DMS 273 (cell line): ENCODE data around the gene CFAP251.

Source experiments
- DNase-seq: peaks from one replicate; lab custom pipeline; 2025; ENCODE audit not compliant: unreplicated experiment; lab: John Stamatoyannopoulos, UW

The CFAP251 gene

DNA sequence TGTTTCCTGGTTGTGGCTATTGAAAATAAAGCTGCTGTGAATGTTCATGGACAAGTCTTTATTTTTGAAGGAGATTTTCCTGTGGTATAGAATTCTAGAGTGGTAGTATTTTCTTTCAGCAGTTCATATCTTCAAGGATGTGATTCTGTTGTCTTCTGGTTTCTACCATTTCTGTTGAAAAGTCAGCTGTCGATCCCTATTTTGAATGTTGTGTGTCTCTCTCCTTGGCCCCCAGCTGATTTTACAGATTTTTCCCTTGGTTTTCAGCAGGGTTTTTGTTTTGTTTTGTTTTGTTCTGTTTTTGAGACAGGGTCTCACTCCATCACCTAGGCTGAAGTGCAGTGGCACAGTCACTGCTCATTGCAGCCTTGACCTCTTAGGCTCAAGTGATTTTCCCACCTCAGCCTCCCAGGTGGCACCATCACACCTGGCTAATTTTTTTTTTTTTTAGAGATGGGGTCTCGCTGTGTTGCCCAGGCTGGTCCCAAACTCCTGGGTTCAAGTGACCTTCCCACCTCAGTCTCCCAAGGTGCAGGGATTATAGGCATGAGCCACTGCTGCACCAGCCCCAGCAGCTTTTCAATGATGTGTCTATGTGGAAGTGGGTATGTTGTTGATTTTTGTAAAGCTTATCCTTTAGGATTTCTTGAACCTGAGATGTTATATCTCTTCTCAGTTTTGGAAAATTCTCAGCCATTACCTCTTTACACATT lies 28.1 kb downstream of the CFAP251 start:
- no peak for DNase-seq

DNA sequence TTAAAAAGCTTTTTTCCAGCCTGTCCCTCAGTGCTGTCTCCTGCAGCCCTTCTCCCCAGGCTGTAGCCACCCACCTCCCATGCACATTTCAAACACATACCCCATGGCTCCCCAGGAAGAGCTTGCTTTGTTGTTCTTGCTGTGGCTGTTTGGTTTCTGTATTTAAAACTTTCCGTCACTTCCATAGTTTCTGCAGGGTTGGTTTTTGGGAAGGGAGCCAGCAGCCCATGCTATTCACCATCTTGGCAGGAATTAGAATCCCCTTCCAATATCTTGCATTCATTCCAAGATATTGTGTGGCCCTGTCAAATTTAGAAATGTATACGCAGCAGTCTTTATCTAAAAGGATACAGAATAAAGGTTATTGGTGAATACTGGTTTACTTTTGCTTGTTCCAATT lies 29.6 kb downstream of the CFAP251 start:
- no peak for DNase-seq

DNA sequence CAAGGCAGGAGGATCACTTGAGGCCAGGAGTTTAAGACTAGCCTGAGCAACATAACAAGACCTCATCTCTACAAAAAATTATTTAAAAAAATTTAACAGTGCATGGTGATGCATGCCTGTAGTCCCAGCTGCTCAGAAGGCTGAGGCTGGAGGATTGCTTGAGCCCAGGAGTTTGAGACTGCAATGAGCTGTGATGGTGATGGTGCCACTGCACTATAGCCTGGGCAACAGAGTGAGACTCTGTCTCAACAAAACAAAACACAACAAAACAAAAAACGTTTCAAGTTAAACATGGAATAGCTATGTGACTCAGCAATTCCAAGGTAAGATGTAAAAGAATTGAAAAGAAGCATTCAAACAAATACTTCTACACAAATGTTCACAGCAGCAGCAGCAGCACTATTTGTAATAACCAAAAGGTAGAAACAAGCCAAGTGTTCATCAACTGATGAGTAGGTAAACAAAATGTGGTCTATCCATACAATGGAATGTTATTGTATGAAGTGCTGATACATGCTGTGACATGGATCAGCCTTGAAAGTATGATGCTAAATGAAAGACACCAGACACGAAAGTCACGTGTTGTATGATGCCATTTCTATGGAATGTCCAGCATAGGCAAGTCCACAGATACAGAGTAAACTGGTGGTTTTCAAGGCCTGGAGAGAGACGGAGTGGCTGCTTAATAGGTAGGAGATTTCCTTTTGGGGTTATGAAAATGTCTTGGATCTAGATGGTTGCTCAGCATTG lies 31.4 kb downstream of the CFAP251 start:
- DNase-seq, result no peak

DNA sequence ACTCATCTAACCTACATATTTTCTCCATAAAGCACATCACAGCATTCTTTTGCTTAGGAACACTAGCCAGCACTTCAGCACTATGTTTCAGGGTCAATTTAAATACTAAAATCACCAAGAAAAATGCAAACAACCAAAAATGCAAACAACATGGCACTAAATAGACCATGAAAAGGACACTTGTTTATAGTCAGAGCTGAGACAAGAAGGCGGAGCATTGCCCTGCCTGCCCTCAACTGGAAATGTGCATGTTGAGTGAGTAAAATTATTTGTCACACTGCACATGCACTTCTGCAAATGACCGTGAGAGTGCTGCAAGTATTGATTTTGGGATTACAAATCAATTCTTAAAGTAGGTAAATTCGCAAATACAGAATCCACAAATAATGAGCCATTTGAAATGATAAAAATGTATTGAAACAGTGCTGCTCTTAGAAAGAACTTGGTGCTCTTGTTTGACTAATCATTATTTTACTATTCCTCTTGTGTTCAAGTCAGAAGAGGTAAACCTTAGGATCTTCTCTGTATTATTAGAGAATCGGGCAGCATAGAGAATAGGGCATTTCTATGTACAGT lies 34.8 kb downstream of the CFAP251 start:
- no peak for DNase-seq

DNA sequence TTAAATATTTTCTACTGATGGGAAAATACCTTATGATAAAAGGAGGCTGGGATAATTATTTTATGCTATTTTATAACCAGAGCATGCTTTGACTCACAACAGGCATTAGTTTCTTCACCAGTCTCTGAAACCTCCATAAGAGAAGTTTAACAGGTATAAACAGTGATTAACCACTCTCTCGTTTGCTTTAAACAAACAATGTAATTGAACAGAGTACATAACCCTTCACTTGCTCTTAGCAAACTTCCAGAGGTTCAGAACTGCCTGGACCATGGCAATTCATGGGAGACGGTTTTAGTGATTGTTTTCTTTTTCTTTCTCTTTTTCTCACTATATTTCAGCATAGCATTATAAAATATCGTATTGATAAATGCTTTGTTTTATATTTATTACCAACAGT lies 35.3 kb downstream of the CFAP251 start:
- DNase-seq, result no peak

DNA sequence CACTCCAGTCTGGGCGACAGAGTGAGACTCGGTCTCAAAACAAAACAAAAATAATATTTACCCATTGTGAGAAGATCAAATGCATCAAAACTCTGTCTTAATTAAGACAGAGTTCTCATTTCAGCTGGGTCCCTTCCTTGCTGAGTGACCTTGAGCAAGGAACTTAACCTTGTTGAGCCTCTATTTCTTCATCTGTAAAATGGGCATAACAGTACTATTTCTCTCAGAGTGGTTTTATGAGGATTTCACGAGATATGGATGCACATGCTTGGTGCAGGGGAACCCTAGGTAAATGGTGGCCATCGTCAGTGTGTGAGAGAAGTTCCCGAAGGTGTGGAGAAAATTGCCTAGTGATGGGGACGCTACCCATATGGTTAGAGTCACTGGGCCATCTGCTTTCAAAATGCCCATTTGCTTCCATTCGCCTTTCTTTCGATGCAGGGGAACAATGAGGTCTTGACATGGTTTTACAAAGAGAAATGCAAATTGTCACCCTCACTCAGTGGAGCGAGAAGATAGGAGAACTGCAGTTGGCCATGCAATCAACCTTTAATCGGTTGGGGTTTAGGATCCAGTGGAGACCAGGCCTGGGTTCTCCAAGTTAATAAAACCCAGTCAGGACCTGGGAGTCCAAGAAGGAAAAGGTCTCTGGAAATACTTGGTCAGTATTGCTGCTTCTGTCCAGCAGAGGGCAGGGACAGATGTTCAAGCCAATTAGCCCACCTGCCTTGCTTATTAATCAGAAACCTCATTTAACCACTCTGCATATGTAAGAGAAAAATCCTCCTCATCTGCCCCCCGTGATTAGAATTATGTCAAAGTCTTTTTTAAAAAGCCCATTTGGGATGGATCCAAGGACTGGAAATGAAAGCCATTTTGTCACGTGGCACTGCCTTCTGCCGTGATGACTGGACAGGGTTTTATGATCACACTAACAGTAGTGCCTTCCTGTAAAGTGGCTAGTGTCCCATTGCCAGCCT lies 37.2 kb downstream of the CFAP251 start:
- peak; percentile 42 for DNase-seq

DNA sequence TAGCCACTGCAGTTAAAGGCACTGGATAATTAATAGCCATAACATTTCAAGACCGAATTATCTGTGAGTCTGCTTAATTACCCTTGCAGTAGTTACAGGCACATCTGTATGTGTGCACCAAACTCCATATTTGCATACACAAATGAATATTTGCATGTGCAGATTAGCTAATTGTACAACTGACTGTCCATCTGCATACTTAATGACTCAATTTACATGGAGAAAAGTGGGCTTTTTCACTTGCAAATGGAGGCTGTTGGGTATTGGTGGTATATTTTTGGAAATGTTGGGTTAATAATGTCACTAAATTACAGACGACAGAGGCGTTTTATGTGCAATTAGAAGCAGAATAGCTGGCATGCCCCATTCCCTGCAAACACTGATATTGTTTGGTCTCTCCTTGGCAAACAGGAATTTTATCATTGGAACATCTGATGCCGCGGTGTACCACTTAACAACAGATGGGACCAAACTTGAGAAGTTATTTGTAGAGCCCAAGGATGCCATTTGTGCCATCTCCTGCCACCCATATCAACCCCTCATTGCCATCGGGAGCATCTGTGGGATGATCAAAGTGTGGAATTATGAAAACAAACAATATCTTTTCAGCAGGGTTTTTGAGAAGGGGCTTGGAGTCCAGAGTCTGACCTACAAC lies 39.6 kb downstream of the CFAP251 start:
- no peak for DNase-seq

DNA sequence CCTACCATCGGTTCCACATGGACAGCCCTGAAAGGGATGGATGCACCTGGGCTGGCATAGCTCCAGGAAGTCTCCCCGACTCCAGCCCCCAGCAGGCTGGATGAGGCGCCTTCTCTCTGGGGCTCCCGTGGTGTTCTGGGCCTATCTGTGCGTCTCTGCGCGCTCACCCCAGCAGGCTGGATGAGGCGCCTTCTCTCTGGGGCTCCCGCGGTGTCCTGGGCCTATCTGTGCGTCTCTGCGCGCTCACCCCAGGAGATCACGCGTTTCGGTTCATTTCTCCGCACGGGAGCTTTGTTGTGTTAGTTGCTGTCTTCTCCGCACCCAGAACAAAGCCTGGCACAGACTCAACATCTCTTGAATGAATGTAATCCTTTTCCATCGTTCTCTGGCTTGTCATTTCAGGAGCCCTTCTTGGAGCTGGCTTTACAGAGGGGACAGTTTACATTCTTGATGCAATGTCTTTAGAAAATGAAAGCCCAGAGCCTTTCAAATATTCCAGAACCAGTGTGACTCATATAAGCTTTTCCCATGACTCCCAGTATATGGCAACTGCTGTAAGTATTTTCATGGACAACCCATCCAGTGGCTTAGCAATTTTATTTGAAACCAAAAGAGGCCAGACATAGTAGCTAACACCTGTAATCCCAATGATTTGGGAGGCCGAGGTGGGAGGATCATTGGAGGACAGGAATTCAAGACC lies 40.3 kb downstream of the CFAP251 start:
- no peak for DNase-seq

DNA sequence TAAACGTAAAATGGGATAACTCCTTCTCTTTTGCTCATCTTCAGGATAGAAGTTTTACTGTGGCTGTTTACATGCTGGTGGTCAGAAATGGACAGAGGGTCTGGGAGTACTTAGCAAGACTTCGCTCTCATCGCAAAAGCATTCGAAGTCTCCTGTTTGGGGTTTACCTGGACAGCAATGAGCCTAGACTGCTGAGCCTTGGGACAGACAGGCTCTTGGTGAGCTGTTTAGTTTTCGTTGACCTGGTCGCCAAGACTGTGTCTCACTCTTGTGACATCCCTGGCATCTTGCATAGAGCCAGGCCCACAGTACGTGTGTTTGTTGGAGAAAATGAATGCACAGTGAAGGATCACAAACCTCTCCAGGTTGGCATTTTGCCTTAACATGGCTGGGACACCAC lies 42.1 kb downstream of the CFAP251 start:
- DNase-seq, result no peak

DNA sequence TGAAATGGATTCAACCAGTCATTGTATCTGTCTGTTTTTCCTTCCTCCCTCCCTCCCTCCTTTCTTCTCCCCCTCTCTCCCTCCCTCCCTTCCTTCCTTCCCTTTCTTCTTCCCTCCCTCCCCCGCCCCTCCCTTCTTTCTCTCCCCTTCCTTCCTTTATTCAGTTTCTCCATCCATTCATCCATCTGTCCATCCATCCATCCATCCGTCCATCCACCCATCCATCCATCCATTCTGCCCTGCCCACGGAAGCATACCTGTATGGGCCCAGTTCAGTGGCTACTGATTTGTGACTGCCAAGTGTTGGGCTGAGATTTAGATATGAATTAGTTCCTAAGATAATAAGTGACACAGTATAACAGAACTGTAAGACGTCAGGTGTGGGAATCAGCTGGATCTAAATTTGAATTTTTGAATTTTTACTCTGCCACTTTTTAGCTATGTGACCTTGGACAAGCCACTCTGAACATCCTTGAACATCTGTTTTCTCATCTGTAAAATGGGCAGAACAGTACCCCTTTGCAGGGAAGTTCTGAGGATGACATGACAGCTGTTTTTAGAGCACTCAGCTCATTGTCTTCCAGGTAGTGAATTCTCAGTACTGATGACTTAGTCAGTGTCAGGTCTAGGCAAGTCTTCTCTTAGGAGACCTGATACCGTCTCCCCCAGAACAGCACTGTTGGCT lies 42.9 kb downstream of the CFAP251 start:
- DNase-seq, result no peak

DNA sequence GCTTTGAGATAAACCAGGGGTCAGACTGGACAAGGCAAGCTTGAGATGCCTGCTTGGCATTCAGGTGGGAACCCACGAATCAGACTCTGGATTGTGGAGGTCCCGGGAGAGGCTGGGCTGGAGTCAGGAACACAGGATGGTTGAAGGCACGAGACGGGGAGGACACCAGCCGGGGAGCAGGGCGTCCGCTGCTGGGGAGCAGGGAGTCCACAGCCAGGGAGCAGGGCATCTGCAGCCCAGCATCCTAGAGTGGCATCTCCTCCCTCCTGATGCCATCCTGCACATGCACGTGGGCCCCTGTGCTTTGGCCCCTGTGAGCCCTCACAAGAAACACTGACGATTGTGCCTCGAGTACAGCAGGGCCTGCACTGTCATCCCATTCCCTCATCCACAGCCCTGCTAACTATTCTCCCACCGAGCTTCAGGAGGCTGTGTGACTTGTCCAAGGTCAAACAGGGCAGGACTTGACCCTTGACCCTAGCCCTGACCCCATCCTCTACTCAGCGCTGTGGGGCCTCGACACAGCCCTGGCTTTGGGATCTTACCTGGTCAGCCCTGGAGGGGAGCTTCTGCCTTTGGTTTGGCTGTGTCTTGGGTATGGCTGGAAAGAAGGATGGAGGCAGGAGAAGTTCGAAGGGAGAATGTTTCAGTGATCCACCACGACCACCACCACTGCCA lies 45.1 kb downstream of the CFAP251 start:
- DNase-seq, result no peak

DNA sequence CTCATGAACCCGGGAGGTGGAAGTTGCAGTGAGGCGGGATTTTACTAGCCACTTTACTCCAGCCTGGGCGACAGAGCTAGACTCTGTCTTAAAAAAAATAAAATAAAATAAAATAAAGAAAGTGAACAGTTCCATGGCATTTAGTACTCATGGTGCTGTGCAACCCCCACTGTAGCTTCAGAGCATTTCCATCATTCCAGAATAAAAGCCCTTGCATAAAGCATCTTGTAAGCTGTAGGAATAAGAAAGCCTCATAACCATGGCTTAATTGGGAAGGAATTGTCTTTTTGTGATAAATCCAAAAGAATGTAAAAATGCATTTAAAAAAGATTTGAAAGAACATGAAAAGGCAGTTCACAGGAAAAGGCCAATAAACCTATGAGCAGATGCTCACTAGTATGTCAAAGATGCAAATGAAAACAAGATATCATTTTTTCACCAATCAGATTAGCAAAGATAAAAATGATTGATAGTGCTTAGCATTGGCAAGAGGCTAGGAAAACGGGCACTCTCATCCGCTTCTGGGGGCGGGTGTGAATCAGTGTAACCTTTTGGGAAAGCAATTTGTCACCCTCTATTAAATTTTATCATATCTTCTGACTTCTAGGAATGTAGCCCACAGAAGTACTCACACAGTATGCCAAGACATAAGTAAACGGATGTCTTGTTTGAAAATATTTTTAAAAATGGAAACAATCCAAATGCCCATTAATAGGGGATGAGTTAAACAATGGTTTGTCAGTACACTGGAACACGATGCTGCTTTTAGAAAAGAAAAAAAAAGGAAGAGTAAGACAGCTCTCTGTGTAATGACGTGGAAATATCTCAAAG lies 46.6 kb downstream of the CFAP251 start:
- DNase-seq, result no peak

DNA sequence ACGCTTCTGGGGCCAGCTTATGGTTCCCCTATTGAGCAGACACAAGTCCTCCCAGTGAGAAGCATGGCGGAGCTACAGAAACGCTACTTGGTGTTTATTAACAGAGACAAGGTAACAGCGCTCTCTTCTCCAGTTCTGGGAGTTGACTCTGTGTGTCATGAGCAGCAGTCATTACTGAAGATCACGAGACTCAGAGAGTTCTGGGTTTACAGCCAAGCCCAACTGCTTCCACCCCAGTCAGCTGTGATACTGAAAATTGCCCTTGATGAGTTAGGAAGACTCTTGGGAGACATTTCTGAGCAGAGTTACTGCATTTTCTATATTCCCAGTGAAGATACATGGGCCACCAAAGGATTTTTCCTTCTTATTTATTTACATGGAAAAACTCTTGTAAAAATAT lies 48.6 kb downstream of the CFAP251 start:
- no peak for DNase-seq

DNA sequence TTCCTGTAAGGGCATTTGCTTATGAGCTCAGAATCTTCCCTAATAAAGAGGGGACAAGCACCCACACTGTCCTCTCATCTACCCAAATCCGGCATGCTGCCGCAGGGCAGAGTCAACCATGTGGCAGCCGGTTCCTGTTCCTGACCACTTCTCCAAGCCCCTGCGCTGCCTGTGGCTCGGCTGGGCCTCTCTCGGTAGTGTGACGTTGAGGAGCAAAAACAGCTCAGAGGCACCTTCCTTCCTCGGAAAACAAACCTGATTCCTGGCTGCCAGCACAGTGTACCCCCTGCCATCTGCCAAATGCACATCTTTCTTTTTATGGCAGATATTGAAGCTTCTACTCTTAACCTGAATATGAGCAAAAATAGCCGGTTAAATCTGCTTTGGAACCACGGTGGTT lies 50.5 kb downstream of the CFAP251 start:
- no peak for DNase-seq

DNA sequence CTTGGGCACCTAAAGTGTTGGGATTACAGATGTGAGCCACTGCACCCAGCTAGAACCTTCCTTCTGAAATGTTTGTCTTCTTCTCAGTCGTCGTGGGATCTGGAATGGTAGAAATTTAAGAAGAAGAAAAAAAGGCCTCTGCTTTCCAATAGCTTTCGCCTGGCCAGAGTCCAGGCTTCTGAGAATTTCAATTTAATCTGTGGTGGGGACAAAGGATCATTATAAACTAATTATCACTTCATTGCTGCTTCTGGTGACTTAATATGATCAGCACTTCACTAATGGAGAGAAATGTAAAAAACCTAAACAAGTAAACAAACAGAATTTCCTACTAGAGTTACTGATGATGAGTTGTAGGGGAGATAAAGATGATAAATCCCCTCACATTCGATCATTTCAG lies 51.3 kb downstream of the CFAP251 start:
- DNase-seq, result no peak

DNA sequence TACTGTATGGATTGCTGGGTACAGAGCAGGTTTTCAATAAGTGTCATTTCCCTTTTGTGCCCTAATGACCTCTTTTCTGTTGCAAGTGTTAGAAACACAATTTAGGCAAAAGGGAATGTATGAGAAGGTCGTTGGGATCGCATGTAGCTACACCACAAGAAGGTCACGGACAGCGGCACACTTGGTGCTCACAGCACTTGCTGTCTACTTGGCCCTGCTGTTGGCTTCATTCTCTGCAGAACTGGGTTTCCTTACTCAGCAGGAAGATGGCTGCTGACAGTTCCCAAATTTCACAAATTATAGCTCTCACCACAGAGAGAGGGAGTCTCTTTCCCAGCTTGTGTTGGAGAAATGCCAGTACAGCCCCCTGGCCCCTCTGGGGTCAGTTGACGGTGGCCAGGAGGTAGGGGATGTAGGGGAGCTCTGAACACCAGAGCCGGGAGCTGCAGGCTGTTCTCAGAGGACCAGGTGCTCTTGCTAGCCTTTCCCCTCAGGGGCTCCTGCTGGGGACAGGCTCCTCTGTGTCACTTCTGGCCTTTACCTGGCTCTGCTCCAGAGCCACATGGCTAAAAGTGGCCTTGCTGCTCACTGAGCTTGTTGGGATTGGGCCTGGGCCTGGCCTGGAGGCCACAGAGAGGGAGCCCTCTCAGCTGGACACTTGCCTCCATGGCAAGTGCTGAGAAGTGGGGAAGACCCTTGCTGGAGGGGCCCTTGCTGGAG lies 52.3 kb downstream of the CFAP251 start:
- DNase-seq, result no peak
